ENCODE data around the gene PHOSPHO2. TPM values are rescaled to one million over a fixed set of nuclear protein-coding genes. Genes with fewer than 3 reads are reported as not detected.

PHOSPHO2 gene
- total and polyA plus RNA-seq, 9 of the 15 experiments (the other 6 are each of a cell fraction or from before 2014, with no cell fraction given), result 7.8 to 19.1 (median 11.7) TPM

GRCh38 chr2:169649278-169649677 lies 45.0 kb upstream of the PHOSPHO2 start:
- DNase-seq (ENCODE audit: extremely low read depth in 1 of 4, low spot score in 3 of 4) (no peak), FAIRE-seq (no peak), ATAC-seq (no peak)
- Histone ChIP-seq H3K9me1 (ENCODE audit: control insufficient read depth, insufficient read depth, low read length) (no peaks in the 10 kb centered on the region), H3K4me3 (no peak overlapping the region), H3K9me3 (replicated peaks; ENCODE audit: control insufficient read depth, insufficient read depth, low read depth, low read length) (no peaks in the 10 kb centered on the region), H3K9ac (ENCODE audit: insufficient read depth in 1 of 2, low read depth in 2 of 2, low read length in 2 of 2) (no peak overlapping the region), H3K27ac (ENCODE audit: extremely low read depth, low read depth, low read length) (no peak overlapping the region), H4K20me1 (replicated peaks; ENCODE audit: control insufficient read depth, insufficient read depth, low read length) (no peaks in the 10 kb centered on the region), H3K36me3 (ENCODE audit: control insufficient read depth, insufficient read depth, low read length) (no peaks in the 10 kb centered on the region; the same call in 2 of the 3 replicates), H3K27me3 (ENCODE audit: control insufficient read depth in 2 of 2, insufficient read depth in 2 of 2, low read length in 2 of 2) (no peaks in the 10 kb centered on the region), H3K4me2 (ENCODE audit: insufficient read depth, low read length) (no peak overlapping the region), H2AFZ (ENCODE audit: low read depth, low read length) (no peak overlapping the region), H3K4me1 (replicated peaks in 1 of 2; ENCODE audit: control insufficient read depth in 2 of 2, insufficient read depth in 2 of 2, low read length in 2 of 2) (peaks cover 0 to 4% of the 10 kb centered on the region in 2 experiments; a peak in 2 of 5 replicates), H3K79me2 (ENCODE audit: control insufficient read depth, insufficient read depth, low read length) (no peaks in the 10 kb centered on the region)
- in situ Hi-C loops (cut with MboI), result no loop called here
- ChIA-PET POLR2A (interaction anchor here (1.3 kb wide), 1 partner anchor 9 kb away, joined by 4 read pairs; no protein-coding TSS in a partner anchor), CTCF (ENCODE audit: low intra/inter-chr PET ratio) (no interaction called here)
- BruUV-seq (replicated peaks), result no TSS peak
- WGBS (ENCODE audit: insufficient coverage, low coverage, missing lambda C conversion rate), result 75% methylated on average over 1 of the region's 1 CpG
- intact Hi-C loops (cut with micrococcal nuclease), result no loop called here
- no peak for TF ChIP-seq ZNF24 (IDR thresholded peaks at IDR 0.05)
- no peak for TF ChIP-seq PHF21A (IDR thresholded peaks at IDR 0.05; ENCODE audit: borderline replicate concordance, low read depth)
- TF ChIP-seq ZNF318 (IDR thresholded peaks at IDR 0.05; ENCODE audit: borderline replicate concordance in 1 of 2, low read depth in 1 of 2), result no peak
- no peak for TF ChIP-seq ZNF77 (CRISPR knock-in tag; IDR thresholded peaks at IDR 0.05)
- TF ChIP-seq HLTF (IDR thresholded peaks at IDR 0.05), result no peak
- TF ChIP-seq SOX6 (IDR thresholded peaks at IDR 0.05), result no peak
- TF ChIP-seq, protein P1, sequence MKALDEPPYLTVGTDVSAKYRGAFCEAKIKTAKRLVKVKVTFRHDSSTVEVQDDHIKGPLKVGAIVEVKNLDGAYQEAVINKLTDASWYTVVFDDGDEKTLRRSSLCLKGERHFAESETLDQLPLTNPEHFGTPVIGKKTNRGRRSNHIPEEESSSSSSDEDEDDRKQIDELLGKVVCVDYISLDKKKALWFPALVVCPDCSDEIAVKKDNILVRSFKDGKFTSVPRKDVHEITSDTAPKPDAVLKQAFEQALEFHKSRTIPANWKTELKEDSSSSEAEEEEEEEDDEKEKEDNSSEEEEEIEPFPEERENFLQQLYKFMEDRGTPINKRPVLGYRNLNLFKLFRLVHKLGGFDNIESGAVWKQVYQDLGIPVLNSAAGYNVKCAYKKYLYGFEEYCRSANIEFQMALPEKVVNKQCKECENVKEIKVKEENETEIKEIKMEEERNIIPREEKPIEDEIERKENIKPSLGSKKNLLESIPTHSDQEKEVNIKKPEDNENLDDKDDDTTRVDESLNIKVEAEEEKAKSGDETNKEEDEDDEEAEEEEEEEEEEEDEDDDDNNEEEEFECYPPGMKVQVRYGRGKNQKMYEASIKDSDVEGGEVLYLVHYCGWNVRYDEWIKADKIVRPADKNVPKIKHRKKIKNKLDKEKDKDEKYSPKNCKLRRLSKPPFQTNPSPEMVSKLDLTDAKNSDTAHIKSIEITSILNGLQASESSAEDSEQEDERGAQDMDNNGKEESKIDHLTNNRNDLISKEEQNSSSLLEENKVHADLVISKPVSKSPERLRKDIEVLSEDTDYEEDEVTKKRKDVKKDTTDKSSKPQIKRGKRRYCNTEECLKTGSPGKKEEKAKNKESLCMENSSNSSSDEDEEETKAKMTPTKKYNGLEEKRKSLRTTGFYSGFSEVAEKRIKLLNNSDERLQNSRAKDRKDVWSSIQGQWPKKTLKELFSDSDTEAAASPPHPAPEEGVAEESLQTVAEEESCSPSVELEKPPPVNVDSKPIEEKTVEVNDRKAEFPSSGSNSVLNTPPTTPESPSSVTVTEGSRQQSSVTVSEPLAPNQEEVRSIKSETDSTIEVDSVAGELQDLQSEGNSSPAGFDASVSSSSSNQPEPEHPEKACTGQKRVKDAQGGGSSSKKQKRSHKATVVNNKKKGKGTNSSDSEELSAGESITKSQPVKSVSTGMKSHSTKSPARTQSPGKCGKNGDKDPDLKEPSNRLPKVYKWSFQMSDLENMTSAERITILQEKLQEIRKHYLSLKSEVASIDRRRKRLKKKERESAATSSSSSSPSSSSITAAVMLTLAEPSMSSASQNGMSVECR (CRISPR knock-in tag; IDR thresholded peaks at IDR 0.05), result no peak
- no peak for TF ChIP-seq SREBF1 (IDR thresholded peaks at IDR 0.05; ENCODE audit: borderline replicate concordance, low read depth, low read length)
- TF ChIP-seq MLX (CRISPR knock-in tag; conservative IDR thresholded peaks at IDR 0.05), result no peak
- TF ChIP-seq NRF1 (conservative IDR thresholded peaks at IDR 0.05 in 1 of 2, IDR thresholded peaks at IDR 0.05 in 1 of 2), result no peak
